ENCODE data around the gene DIO3.
A peak's percentile ranks its signal among the peaks of the same experiment; 100 is the strongest.

DIO3 gene

GRCh38 chr14:101561145-101561896 is at the start of gene DIO3:
Gene DIO3, plus strand, starts transcription at chr14:101561495.
- DNase-seq = peak; percentile 73

GRCh38 chr14:101511620-101512375 is 49.5 kb upstream of the DIO3 start:
- DNase-seq = no peak

- no peak for DNase-seq
Observed at GRCh38 chr14:101512376-101512695, 49.0 kb upstream of the DIO3 start.

- no peak for DNase-seq
Observed at GRCh38 chr14:101514136-101514535, 47.2 kb upstream of the DIO3 start.

- no peak for DNase-seq
Observed at GRCh38 chr14:101516401-101516800, 44.9 kb upstream of the DIO3 start.

- DNase-seq = no peak
Observed at GRCh38 chr14:101518611-101519473, 42.5 kb upstream of the DIO3 start.

GRCh38 chr14:101520621-101521472 is 40.4 kb upstream of the DIO3 start:
- no peak for DNase-seq

- DNase-seq = no peak
Observed at GRCh38 chr14:101521473-101521915, 39.8 kb upstream of the DIO3 start.

GRCh38 chr14:101521978-101522377 is 39.3 kb upstream of the DIO3 start:
- no peak for DNase-seq

GRCh38 chr14:101525640-101526527 is 35.4 kb upstream of the DIO3 start:
- no peak for DNase-seq

- DNase-seq = no peak
Observed at GRCh38 chr14:101527987-101528386, 33.3 kb upstream of the DIO3 start.

GRCh38 chr14:101529079-101529478 is 32.2 kb upstream of the DIO3 start:
- no peak for DNase-seq

GRCh38 chr14:101534198-101534597 is 27.1 kb upstream of the DIO3 start:
- DNase-seq = no peak

GRCh38 chr14:101535232-101535631 is 26.1 kb upstream of the DIO3 start:
- no peak for DNase-seq

- DNase-seq = no peak
Observed at GRCh38 chr14:101535701-101536207, 25.5 kb upstream of the DIO3 start.

GRCh38 chr14:101537286-101537685 is 24.0 kb upstream of the DIO3 start:
- no peak for DNase-seq

- DNase-seq = no peak
Observed at GRCh38 chr14:101538878-101539277, 22.4 kb upstream of the DIO3 start.

GRCh38 chr14:101539880-101540279 is 21.4 kb upstream of the DIO3 start:
- DNase-seq = no peak

GRCh38 chr14:101540481-101541462 is 20.5 kb upstream of the DIO3 start:
- DNase-seq = no peak

GRCh38 chr14:101542391-101542790 is 18.9 kb upstream of the DIO3 start:
- no peak for DNase-seq
